Measurements from ENCODE around the gene OTOF.

DNA sequence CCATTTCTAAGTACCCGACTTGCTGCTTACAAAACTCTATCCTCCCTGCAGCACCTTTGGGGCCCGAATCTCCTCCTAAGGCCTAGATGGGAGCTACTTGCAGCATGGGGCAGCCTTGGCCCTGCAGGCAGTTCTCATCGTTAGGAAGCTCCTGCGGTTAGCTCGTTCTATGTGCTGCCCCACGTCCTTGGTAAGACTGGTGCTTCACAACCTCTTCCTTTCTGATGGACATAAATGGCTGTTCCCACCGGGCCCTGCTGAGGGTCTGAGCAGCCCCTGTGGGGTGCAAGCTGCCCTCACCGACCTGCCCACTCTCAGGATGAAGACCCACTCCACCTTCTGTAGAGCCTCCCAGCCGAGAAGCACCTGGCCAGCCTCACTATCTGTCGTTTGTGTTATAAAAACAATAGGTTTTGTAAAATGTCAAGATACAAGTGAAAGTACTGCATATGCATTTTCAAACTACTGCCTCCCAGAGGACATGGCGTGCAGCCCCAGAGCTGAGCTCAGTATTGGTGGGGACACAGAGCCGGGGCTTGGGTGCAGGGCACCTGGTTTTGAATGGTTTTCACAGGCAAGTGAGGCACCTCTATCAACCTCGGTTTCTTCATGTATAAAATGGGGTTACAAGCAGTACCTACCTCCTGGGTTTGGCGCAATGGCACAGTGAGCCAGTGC lies 19.4 kb downstream of the OTOF start:
- TF ChIP-seq, protein P1, sequence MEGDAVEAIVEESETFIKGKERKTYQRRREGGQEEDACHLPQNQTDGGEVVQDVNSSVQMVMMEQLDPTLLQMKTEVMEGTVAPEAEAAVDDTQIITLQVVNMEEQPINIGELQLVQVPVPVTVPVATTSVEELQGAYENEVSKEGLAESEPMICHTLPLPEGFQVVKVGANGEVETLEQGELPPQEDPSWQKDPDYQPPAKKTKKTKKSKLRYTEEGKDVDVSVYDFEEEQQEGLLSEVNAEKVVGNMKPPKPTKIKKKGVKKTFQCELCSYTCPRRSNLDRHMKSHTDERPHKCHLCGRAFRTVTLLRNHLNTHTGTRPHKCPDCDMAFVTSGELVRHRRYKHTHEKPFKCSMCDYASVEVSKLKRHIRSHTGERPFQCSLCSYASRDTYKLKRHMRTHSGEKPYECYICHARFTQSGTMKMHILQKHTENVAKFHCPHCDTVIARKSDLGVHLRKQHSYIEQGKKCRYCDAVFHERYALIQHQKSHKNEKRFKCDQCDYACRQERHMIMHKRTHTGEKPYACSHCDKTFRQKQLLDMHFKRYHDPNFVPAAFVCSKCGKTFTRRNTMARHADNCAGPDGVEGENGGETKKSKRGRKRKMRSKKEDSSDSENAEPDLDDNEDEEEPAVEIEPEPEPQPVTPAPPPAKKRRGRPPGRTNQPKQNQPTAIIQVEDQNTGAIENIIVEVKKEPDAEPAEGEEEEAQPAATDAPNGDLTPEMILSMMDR (conservative IDR thresholded peaks at IDR 0.05; ENCODE audit: low read length): peak; percentile 24; the same call in 1 of the 2 replicates
- TF ChIP-seq EZH2phosphoT487 (IDR thresholded peaks at IDR 0.05; ENCODE audit: borderline replicate concordance): no peak
